Chondrocyte (in vitro differentiated cells): ENCODE data around the gene BORCS6. TPM values are rescaled to one million over a fixed set of nuclear protein-coding genes. Genes with fewer than 3 reads are reported as not detected.

ENCODE experiments used
- DNase-seq: peaks from one replicate; pipeline ENCODE4 v3.0.0; 2021; ENCODE audit warnings: mixed read lengths, low spot score
- H3K27ac Mint-ChIP-seq: one replicate; pipeline ENCODE4 v1.8.0; 2021; ENCODE audit warnings: mild to moderate bottlenecking, moderate library complexity, mixed read lengths; ENCODE audit not compliant: unreplicated experiment
- H3K27me3 Mint-ChIP-seq: 2 replicates; pipeline ENCODE4 v1.8.0; 2021; ENCODE audit warnings: low read depth, mixed read lengths
- H3K36me3 Mint-ChIP-seq: 2 replicates; pipeline ENCODE4 v1.8.0; 2021; ENCODE audit warnings: low read depth, mixed read lengths
- H3K4me1 Mint-ChIP-seq: 2 replicates; pipeline ENCODE4 v1.8.0; 2021; ENCODE audit warnings: low read depth, mild to moderate bottlenecking, mixed read lengths
- H3K4me3 Mint-ChIP-seq: one replicate; pipeline ENCODE4 v1.8.0; 2021; ENCODE audit warnings: mild to moderate bottlenecking, moderate library complexity, mixed read lengths; ENCODE audit not compliant: unreplicated experiment
- H3K9me3 Mint-ChIP-seq: 2 replicates; pipeline ENCODE4 v1.8.0; 2021; ENCODE audit warnings: low read depth, mixed read lengths
- CTCF ChIP-seq: fragments of 200-600 bp; sonication (generic); IDR thresholded peaks from 2 replicates; pipeline ENCODE4 v1.5.0; 2021; ENCODE audit warnings: antibody characterized with exemption, mild to moderate bottlenecking, moderate library complexity
- total RNA-seq: library from RNA; stranded (reverse); gene quantifications from 3 replicates; pipeline ENCODE4 v1.2.1, GENCODE V29; 2021

The BORCS6 gene
- total RNA-seq, 1 donor from 2014 or later, result 8.2 TPM

- Mint-ChIP-seq H3K9me3 (no peaks in the 10 kb centered on the region), H3K4me3 (no peak overlapping the region), H3K36me3 (peaks cover 2% of the 10 kb centered on the region), H3K27me3 (no peaks in the 10 kb centered on the region), H3K27ac (peak overlapping the region; percentile 93), H3K4me1 (peaks cover 46% of the 10 kb centered on the region)
- no peak for TF ChIP-seq CTCF
- no peak for DNase-seq
Measured at GRCh38 chr17:8160224-8160577, 29.8 kb downstream of the BORCS6 start.

DNA sequence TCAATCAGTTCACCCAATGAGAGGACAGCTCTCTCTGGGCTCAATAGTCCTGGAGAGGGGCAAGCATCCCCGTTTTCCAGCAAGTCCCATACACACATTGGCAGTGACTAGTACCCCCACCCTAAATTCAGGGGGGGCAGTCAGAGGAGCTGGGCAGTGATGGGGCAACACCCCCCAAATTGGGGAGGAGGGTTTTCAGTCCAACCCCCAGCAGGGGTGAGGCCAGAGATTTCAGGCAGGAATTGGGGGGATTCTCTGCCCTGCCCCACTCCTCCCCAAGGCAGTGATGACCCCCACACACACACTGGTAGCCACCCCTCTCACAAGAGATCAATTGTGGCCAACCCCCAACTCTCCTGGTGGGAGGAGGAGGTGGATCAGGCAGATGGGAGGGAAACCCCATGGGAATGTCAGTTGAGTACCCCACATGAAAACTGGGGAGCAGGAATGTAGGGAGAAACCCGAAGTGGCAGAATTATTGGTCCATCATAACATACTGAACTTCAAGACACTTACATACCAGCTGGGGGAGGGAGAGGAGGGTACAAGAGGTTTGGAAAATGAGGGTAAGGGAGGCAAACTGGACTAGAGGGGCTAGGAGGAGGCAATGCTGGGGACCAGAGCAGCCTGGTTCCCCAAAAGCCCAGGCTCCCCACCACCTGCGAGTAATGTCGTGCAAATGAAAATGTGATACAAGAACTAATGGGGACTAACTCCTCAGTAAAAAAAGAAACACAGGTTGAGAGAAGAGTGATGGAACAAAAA lies 30.3 kb downstream of the BORCS6 start:
- no peak overlapping the region for H3K4me3 Mint-ChIP-seq
- no peaks in the 10 kb centered on the region for H3K27me3 Mint-ChIP-seq
- no peak for DNase-seq
- no peak for TF ChIP-seq CTCF
- H3K36me3 Mint-ChIP-seq, result peaks cover 2% of the 10 kb centered on the region
- H3K27ac Mint-ChIP-seq, result peak overlapping the region; percentile 93
- peaks cover 41% of the 10 kb centered on the region for H3K4me1 Mint-ChIP-seq
- H3K9me3 Mint-ChIP-seq, result no peaks in the 10 kb centered on the region

DNA sequence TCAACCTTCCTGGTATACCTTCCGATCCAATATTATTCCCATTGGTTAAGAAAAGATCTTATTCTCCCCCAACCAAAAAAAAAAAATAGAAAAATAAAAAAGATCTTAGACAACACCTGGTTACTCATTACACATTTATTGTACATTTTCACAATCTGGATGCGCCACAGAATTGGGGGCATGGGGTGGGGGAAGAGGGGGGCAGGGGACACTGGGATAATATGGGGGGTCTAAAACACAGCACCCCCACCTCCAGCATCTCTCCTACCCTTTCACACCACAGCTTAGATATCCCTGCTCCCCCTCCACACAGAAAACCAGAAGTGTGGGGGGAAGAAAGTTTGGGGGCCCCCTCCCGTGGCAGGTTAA lies 31.0 kb downstream of the BORCS6 start:
- no peak overlapping the region for H3K4me3 Mint-ChIP-seq
- H3K27ac Mint-ChIP-seq, result peak overlapping the region; percentile 86
- H3K9me3 Mint-ChIP-seq, result no peaks in the 10 kb centered on the region
- H3K27me3 Mint-ChIP-seq, result no peaks in the 10 kb centered on the region
- TF ChIP-seq CTCF, result peak; percentile 42
- H3K36me3 Mint-ChIP-seq, result peaks cover 2% of the 10 kb centered on the region
- H3K4me1 Mint-ChIP-seq, result peaks cover 37% of the 10 kb centered on the region
- no peak for DNase-seq

DNA sequence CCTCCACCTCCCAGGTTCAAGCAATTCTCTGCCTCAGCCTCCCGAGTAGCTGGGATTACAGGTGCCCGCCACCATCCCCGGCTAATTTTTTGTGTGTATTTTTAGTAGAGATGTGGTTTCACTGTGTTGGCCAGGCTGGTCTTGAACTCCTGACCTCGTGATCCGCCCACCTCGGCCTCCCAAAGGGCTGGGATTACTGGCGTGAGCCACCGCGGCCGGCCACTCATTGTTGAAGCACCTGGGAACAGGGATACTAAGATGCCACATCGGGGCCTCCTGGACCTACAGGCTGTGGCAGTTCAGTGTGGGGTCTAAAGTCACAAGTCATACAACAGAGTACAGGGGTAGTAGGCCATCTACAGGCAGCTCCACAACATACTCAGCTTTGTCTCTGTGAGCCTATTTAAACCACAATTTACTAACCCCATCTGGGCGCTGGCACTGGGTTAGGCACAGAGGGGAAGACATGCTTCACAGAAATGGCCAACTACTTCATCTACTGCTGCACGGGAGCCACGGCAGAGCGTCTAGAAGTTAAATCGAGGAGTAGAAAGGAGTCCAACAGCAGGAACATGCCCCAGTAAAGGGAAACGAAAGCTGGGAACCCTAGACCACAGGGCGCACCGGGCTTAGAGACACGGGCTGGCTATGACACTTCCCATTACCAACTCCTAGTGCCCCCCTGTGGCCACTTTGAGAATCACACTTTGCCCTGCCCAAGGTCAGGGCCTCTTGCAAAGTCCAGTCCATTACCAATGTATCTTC lies 31.5 kb downstream of the BORCS6 start:
- peak overlapping the region; percentile 86 for H3K27ac Mint-ChIP-seq
- no peak for DNase-seq

More for the DNA sequence above, 31.5 kb downstream of the BORCS6 start:
- TF ChIP-seq CTCF, result peak; percentile 90
- H3K9me3 Mint-ChIP-seq, result no peaks in the 10 kb centered on the region
- no peak overlapping the region for H3K4me3 Mint-ChIP-seq
- H3K27me3 Mint-ChIP-seq, result no peaks in the 10 kb centered on the region
- peaks cover 4% of the 10 kb centered on the region for H3K36me3 Mint-ChIP-seq
- H3K4me1 Mint-ChIP-seq, result peaks cover 37% of the 10 kb centered on the region
